ENCODE data around the gene BGLAP.

BGLAP gene

DNA sequence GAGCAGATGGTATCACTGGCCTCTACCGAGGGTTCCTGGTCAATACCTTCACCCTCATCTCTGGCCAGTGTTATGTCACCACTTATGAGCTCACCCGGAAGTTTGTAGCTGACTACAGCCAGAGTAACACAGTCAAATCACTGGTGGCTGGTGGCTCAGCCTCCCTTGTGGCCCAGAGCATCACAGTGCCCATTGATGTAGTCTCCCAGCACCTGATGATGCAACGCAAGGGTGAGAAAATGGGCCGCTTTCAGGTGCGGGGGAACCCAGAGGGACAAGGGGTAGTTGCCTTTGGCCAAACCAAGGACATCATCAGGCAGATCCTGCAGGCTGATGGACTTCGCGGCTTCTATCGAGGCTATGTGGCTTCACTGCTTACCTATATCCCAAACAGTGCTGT, 41.9 kb upstream of the BGLAP start:
- TF ChIP-seq CTCF (IDR thresholded peaks at IDR 0.05; ENCODE audit: low read depth, low read length), result no peak
- no peak for DNase-seq (ENCODE audit: extremely low read depth, low read depth)

- no peak for TF ChIP-seq CTCF (IDR thresholded peaks at IDR 0.05; ENCODE audit: low read depth, low read length)
- no peak for DNase-seq (ENCODE audit: extremely low read depth, low read depth)
These were observed 38.7 kb upstream of the BGLAP start for GRCh38 chr1:156203331-156203730.

GRCh38 chr1:156204686-156205085, 37.3 kb upstream of the BGLAP start:
- no peak for DNase-seq (ENCODE audit: extremely low read depth, low read depth)
- no peak for TF ChIP-seq CTCF (IDR thresholded peaks at IDR 0.05; ENCODE audit: low read depth, low read length)

GRCh38 chr1:156211243-156211642, 30.7 kb upstream of the BGLAP start:
- DNase-seq (ENCODE audit: extremely low read depth, low read depth), result no peak

DNA sequence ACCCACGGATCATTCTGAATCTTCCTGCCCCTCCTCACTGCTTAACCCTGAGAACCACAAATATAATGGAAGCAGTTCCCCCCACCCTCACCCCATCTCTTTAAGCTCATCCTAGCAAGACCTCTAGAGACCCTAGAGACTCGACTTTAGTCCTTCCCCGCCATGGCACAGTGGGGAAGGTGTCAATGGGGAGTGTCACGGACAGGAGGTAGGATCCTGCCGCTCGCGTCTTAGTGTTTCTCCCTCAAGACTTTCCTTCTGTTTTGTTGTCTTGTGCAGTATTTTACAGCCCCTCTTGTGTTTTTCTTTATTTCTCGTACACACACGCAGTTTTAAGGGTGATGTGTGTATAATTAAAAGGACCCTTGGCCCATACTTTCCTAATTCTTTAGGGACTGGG, 29.9 kb upstream of the BGLAP start:
- no peak for DNase-seq (ENCODE audit: extremely low read depth, low read depth)
- no peak for TF ChIP-seq CTCF (IDR thresholded peaks at IDR 0.05; ENCODE audit: low read depth, low read length)

More at GRCh38 chr1:156211243-156211642, 30.7 kb upstream of the BGLAP start:
- no peak for TF ChIP-seq CTCF (IDR thresholded peaks at IDR 0.05; ENCODE audit: low read depth, low read length)

DNA sequence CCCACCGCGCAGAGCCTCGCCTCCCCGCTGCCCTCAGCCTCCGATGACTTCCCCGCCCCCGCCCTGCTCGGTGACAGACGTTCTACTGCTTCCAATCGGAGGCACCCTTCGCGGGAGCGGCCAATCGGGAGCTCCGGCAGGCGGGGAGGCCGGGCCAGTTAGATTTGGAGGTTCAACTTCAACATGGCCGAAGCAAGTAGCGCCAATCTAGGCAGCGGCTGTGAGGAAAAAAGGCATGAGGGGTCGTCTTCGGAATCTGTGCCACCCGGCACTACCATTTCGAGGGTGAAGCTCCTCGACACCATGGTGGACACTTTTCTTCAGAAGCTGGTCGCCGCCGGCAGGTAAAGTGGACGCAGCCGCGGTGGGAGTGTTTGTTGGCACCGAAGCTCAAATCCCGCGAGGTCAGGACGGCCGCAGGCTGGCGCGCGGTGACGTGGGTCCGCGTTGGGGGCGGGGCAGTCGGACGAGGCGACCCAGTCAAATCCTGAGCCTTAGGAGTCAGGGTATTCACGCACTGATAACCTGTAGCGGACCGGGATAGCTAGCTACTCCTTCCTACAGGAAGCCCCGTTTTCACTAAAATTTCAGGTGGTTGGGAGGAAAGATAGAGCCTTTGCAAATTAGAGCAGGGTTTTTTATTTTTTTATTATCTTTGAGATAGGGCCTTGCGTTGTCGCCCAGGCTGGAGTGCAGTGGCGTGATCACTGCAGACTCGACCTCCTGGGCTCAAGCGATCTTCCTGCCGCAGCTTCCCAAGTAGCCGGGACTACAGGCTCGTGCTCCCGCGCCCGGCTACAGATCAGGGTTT, 28.9 kb upstream of the BGLAP start, which contains the start of gene PMF1:
PMF1 (plus strand) TSS at position 175 of the 811 bp plus-strand sequence; CDS start at position 184, 9 bp downstream.
- TF ChIP-seq CTCF (IDR thresholded peaks at IDR 0.05; ENCODE audit: low read depth, low read length), result no peak

GRCh38 chr1:156213644-156213966, 28.4 kb upstream of the BGLAP start:
- DNase-seq (ENCODE audit: extremely low read depth, low read depth), result no peak
- TF ChIP-seq CTCF (IDR thresholded peaks at IDR 0.05; ENCODE audit: low read depth, low read length), result no peak

More for the DNA sequence above, 28.9 kb upstream of the BGLAP start, which contains the start of gene PMF1:
- peak; percentile 87 for DNase-seq (ENCODE audit: extremely low read depth, low read depth)
